K562 (cell line): Measurements from ENCODE around the gene TMEM141. TPM values are rescaled to one million over a fixed set of nuclear protein-coding genes. Genes with fewer than 3 reads are reported as not detected.
A peak's percentile ranks its signal among the peaks of the same experiment; 100 is the strongest.

Experiments
- ATF7 ChIP-seq: fragments of 450-650 bp; IDR thresholded peaks from 2 replicates; pipeline ENCODE4 v1.7.1; 2014; ENCODE audit warnings: mild to moderate bottlenecking, moderate library complexity
- CBX8 ChIP-seq: fragments of 200-600 bp; sonication (generic); IDR thresholded peaks from 2 replicates; pipeline ENCODE4 v1.6.1; 2012; ENCODE audit warnings: borderline replicate concordance, mixed run types, low read depth, mild to moderate bottlenecking, moderate library complexity, mixed read lengths, low read length, control low read depth, inconsistent platforms; ENCODE audit not compliant: poor library complexity, severe bottlenecking; ENCODE audit errors: extremely low read depth
- E2F4 ChIP-seq: sonication (generic); formaldehyde crosslinking; IDR thresholded peaks from 2 replicates; pipeline ENCODE4 v1.8.0; 2022; ENCODE audit warnings: mild to moderate bottlenecking, low read depth, missing genetic modification reagents
- ESRRB ChIP-seq: fragments of 250-450 bp; sonication (Bioruptor Pico); IDR thresholded peaks from 2 replicates; pipeline ENCODE4 v1.5.0; 2020; ENCODE audit warnings: mild to moderate bottlenecking, moderate library complexity, borderline replicate concordance
- ETS1 ChIP-seq: conservative IDR thresholded peaks from 2 replicates; pipeline ENCODE4 v1.6.1; 2011; ENCODE audit warnings: low read depth, mild to moderate bottlenecking, low read length; ENCODE audit not compliant: control insufficient read depth
- HNRNPLL ChIP-seq: fragments of 200-400 bp; formaldehyde crosslinking; IDR thresholded peaks from 2 replicates; pipeline ENCODE4 v1.6.1; 2017; ENCODE audit warnings: low read length, low read depth, mild to moderate bottlenecking; ENCODE audit not compliant: poor library complexity, severe bottlenecking
- HOMEZ ChIP-seq: fragments of 250-450 bp; sonication (Bioruptor Pico); IDR thresholded peaks from 2 replicates; pipeline ENCODE4 v1.4.0; 2020; ENCODE audit warnings: mild to moderate bottlenecking, moderate library complexity
- KDM1A ChIP-seq, 2 experiments: fragments of 450-650 bp; IDR thresholded peaks; 2 replicates each; pipeline ENCODE4 v1.6.1; 2016; ENCODE audit warnings: mild to moderate bottlenecking in 2 of 2
- L3MBTL2 ChIP-seq: fragments of 450-650 bp; IDR thresholded peaks from 2 replicates; pipeline ENCODE4 v1.6.1; 2016; ENCODE audit warnings: mild to moderate bottlenecking, moderate library complexity
- LARP7 ChIP-seq: fragments of 450-650 bp; IDR thresholded peaks from 2 replicates; pipeline ENCODE4 v1.6.1; 2016
- RNF2 ChIP-seq: sonication (generic); IDR thresholded peaks from 2 replicates; pipeline ENCODE4 v1.6.1; 2016
- SMC3 ChIP-seq: conservative IDR thresholded peaks from 2 replicates; pipeline ENCODE4 v1.6.1; 2011; ENCODE audit warnings: low read depth, low read length, improper control_type of control experiment; ENCODE audit not compliant: insufficient read depth
- STAT5B ChIP-seq: fragments of 250-450 bp; sonication (Bioruptor Pico); IDR thresholded peaks from 2 replicates; pipeline ENCODE4 v1.8.0; 2021; ENCODE audit warnings: mild to moderate bottlenecking, inconsistent platforms
- TCF3 ChIP-seq: sonication (generic); formaldehyde crosslinking; IDR thresholded peaks from 2 replicates; pipeline ENCODE4 v1.4.0; 2020; ENCODE audit warnings: mild to moderate bottlenecking, missing genetic modification reagents
- THRAP3 ChIP-seq: fragments of 450-650 bp; IDR thresholded peaks from 2 replicates; pipeline ENCODE4 v1.6.1; 2016; ENCODE audit warnings: mild to moderate bottlenecking, inconsistent platforms, borderline replicate concordance
- ZNF3 ChIP-seq: fragments of 250-450 bp; sonication (Bioruptor Pico); IDR thresholded peaks from 2 replicates; pipeline ENCODE4 v1.5.0; 2021; ENCODE audit warnings: mild to moderate bottlenecking, moderate library complexity
- ZSCAN29 ChIP-seq: fragments of 450-650 bp; IDR thresholded peaks from 2 replicates; pipeline ENCODE4 v1.6.1; 2017
- polyA plus RNA-seq, 8 experiments: library from polyadenylated mRNA; depleted of rRNA in 4 of 8; stranded (reverse) in 5 of 8; unstranded in 3 of 8; fragments of >200 nt; fragmentation: Nextera tagmentation in 2 of 8; fragmentation: Illumina TruSeq in 1 of 8; extraction: Ambion mirVana in 2 of 8; extraction: Trizol in 1 of 8; gene quantifications; 2 replicates each; pipeline versions ENCODE4 v1.2.1 to v1.2.3, GENCODE V29; 2011 to 2014; ENCODE audit warnings: inconsistent platforms in 1 of 8, missing spikeins in 1 of 8
- total RNA-seq, 7 experiments: library from RNA; depleted of rRNA in 6 of 7; stranded (reverse); fragments of >200 nt in 6 of 7; fragmentation: Illumina TruSeq in 2 of 7; extraction: Trizol in 2 of 7; gene quantifications; 2 replicates each; pipeline versions ENCODE4 v1.2.1 to v1.2.3, GENCODE V29; 2011 to 2021; ENCODE audit warnings: low replicate concordance in 1 of 7
- TF ChIP-seq, protein P1 (sequence below): sonication (generic); formaldehyde crosslinking; IDR thresholded peaks from 2 replicates; pipeline ENCODE4 v1.8.1; 2023; ENCODE audit warnings: mild to moderate bottlenecking, missing genetic modification reagents
- TF ChIP-seq, protein P2 (sequence below): fragments of 450-650 bp; formaldehyde crosslinking; IDR thresholded peaks from 2 replicates; pipeline ENCODE4 v1.4.0; 2020; ENCODE audit warnings: mild to moderate bottlenecking
- TF ChIP-seq, protein P3 (sequence below): fragments of 250-450 bp; sonication (Bioruptor Pico); IDR thresholded peaks from 2 replicates; pipeline ENCODE4 v1.4.0; 2020; ENCODE audit warnings: borderline replicate concordance

TMEM141 gene
- total and polyA plus RNA-seq, 9 of the 15 experiments (the other 6 are each of a cell fraction or from before 2014, with no cell fraction given) = 21.5 to 123 (median 74.8) TPM

- no peak for TF ChIP-seq ZSCAN29
- TF ChIP-seq ATF7 = no peak
- no peak for TF ChIP-seq HOMEZ (CRISPR knock-in tag)
- TF ChIP-seq TCF3 (CRISPR knock-in tag) = no peak
- no peak for TF ChIP-seq THRAP3
- TF ChIP-seq, protein P1, sequence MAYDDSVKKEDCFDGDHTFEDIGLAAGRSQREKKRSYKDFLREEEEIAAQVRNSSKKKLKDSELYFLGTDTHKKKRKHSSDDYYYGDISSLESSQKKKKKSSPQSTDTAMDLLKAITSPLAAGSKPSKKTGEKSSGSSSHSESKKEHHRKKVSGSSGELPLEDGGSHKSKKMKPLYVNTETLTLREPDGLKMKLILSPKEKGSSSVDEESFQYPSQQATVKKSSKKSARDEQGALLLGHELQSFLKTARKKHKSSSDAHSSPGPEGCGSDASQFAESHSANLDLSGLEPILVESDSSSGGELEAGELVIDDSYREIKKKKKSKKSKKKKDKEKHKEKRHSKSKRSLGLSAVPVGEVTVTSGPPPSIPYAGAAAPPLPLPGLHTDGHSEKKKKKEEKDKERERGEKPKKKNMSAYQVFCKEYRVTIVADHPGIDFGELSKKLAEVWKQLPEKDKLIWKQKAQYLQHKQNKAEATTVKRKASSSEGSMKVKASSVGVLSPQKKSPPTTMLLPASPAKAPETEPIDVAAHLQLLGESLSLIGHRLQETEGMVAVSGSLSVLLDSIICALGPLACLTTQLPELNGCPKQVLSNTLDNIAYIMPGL (CRISPR knock-in tag) = no peak
- no peak for TF ChIP-seq STAT5B (CRISPR knock-in tag)
- TF ChIP-seq, protein P2, sequence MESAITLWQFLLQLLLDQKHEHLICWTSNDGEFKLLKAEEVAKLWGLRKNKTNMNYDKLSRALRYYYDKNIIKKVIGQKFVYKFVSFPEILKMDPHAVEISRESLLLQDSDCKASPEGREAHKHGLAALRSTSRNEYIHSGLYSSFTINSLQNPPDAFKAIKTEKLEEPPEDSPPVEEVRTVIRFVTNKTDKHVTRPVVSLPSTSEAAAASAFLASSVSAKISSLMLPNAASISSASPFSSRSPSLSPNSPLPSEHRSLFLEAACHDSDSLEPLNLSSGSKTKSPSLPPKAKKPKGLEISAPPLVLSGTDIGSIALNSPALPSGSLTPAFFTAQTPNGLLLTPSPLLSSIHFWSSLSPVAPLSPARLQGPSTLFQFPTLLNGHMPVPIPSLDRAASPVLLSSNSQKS = no peak
- TF ChIP-seq, protein P3, sequence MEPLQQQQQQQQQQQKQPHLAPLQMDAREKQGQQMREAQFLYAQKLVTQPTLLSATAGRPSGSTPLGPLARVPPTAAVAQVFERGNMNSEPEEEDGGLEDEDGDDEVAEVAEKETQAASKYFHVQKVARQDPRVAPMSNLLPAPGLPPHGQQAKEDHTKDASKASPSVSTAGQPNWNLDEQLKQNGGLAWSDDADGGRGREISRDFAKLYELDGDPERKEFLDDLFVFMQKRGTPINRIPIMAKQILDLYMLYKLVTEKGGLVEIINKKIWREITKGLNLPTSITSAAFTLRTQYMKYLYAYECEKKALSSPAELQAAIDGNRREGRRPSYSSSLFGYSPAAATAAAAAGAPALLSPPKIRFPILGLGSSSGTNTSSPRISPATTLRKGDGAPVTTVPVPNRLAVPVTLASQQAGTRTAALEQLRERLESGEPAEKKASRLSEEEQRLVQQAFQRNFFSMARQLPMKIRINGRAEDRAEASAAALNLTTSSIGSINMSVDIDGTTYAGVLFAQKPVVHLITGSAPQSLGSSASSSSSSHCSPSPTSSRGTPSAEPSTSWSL (CRISPR knock-in tag) = no peak
- no peak for TF ChIP-seq L3MBTL2
- TF ChIP-seq HNRNPLL = no peak
- TF ChIP-seq ESRRB = no peak
- no peak for TF ChIP-seq ZNF3 (CRISPR knock-in tag)
- no peak for TF ChIP-seq RNF2
- no peak for TF ChIP-seq LARP7
- no peak for TF ChIP-seq ETS1
- no peak for TF ChIP-seq E2F4
- 0 out of 2 replicates have a peak, but pooled peaks have one; percentile 26 for TF ChIP-seq SMC3
- TF ChIP-seq CBX8 = no peak
- peak; percentile 6 to 47; a peak in 1 of 4 replicates for TF ChIP-seq KDM1A (IDR thresholded peaks at IDR 0.05)
Measured at GRCh38 chr9:136784249-136784996, 6.7 kb upstream of the TMEM141 start (continued).
